IMR-90 (cell line): ENCODE data around the gene SEMA3C. TPM values are rescaled to one million over a fixed set of nuclear protein-coding genes. Genes with fewer than 3 reads are reported as not detected.

Experiments
- ATAC-seq: fragments of 200-7000 bp; cut with Tn5 transposase; 2 replicates; pipeline ENCODE4 v1.9.1; 2020; ENCODE audit warnings: low read depth, mild to moderate bottlenecking, moderate library complexity
- BruUV-seq: library from RNA; stranded (reverse); fragments of 400-500 nt; replicated peaks from 2 replicates; lab custom pipeline; 2021; lab: Mats Ljungman, UMichigan
- CTCF ChIA-PET: fragments of 300-600 bp; formaldehyde crosslinking; extraction: SDS; loops from one replicate; lab custom pipeline; 2021; ENCODE audit warnings: antibody characterized with exemption; lab: Yijun Ruan, JAX
- POLR2A ChIA-PET: fragments of 300-600 bp; sonication (Branson Sonifier 250); formaldehyde crosslinking; loops from one replicate; lab custom pipeline; 2022; ENCODE audit warnings: antibody characterized with exemption; ENCODE audit not compliant: unreplicated experiment; lab: Charles Lee
- DNase-seq: peaks from one replicate; pipeline ENCODE4 v3.0.0; 2013
- H2AFZ ChIP-seq: replicated peaks from 2 replicates; pipeline ENCODE3; 2013; ENCODE audit warnings: low read length, mild to moderate bottlenecking; ENCODE audit not compliant: poor library complexity
- H2AK5ac ChIP-seq: 2 replicates; pipeline ENCODE4 v1.6.1; 2013; ENCODE audit warnings: low read depth, low read length, inconsistent platforms
- H2AK9ac ChIP-seq: replicated peaks from 2 replicates; pipeline ENCODE3; 2013; ENCODE audit warnings: mild to moderate bottlenecking, low read depth, low read length, moderate library complexity; ENCODE audit not compliant: poor library complexity
- H2BK120ac ChIP-seq: 2 replicates; pipeline ENCODE4 v1.6.1; 2013; ENCODE audit warnings: low read depth, low read length, inconsistent platforms
- H2BK15ac ChIP-seq: 3 replicates; pipeline ENCODE4 v1.6.1; 2013; ENCODE audit warnings: low read depth, low read length, inconsistent platforms
- H2BK20ac ChIP-seq: 2 replicates; pipeline ENCODE4 v1.6.1; 2013; ENCODE audit warnings: low read depth, mild to moderate bottlenecking, inconsistent platforms, low read length, moderate library complexity
- H2BK5ac ChIP-seq: 2 replicates; pipeline ENCODE4 v1.6.1; 2013; ENCODE audit warnings: mild to moderate bottlenecking, low read depth, low read length, inconsistent platforms; ENCODE audit not compliant: poor library complexity, severe bottlenecking
- H3K14ac ChIP-seq: replicated peaks from 2 replicates; pipeline ENCODE4 v1.6.1; 2013; ENCODE audit warnings: low read depth, low read length, inconsistent platforms
- H3K18ac ChIP-seq: 2 replicates; pipeline ENCODE4 v1.6.1; 2013; ENCODE audit warnings: low read depth, low read length, control low read depth
- H3K23ac ChIP-seq: 2 replicates; pipeline ENCODE4 v1.6.1; 2013; ENCODE audit warnings: low read depth, low read length, inconsistent platforms
- H3K27ac ChIP-seq: 2 replicates; pipeline ENCODE4 v1.5.1; 2013; ENCODE audit warnings: mild to moderate bottlenecking, control low read depth, low read length; ENCODE audit not compliant: insufficient read depth
- H3K27me3 ChIP-seq: 2 replicates; pipeline ENCODE4 v1.6.1; 2013; ENCODE audit warnings: low read length; ENCODE audit not compliant: control insufficient read depth, insufficient read depth
- H3K36me3 ChIP-seq: 2 replicates; pipeline ENCODE4 v1.6.1; 2013; ENCODE audit warnings: low read length, mixed read lengths; ENCODE audit not compliant: control insufficient read depth, insufficient read depth
- H3K4ac ChIP-seq: 2 replicates; pipeline ENCODE4 v1.6.1; 2013; ENCODE audit warnings: low read depth, low read length, inconsistent platforms
- H3K4me1 ChIP-seq: 2 replicates; pipeline ENCODE4 v1.6.1; 2013; ENCODE audit warnings: low read length, mixed read lengths; ENCODE audit not compliant: control insufficient read depth, insufficient read depth
- H3K4me2 ChIP-seq: 2 replicates; pipeline ENCODE4 v1.6.1; 2013; ENCODE audit warnings: low read depth, mild to moderate bottlenecking, control low read depth, low read length, moderate library complexity
- H3K4me3 ChIP-seq: 2 replicates; pipeline ENCODE4 v1.5.1; 2013; ENCODE audit warnings: low read depth, mild to moderate bottlenecking, control low read depth, low read length, moderate library complexity; ENCODE audit not compliant: insufficient read depth
- H3K56ac ChIP-seq: 2 replicates; pipeline ENCODE4 v1.6.1; 2013; ENCODE audit warnings: low read length, inconsistent platforms; ENCODE audit not compliant: insufficient read depth; ENCODE audit errors: extremely low read depth
- H3K79me1 ChIP-seq, 2 experiments: 2 replicates each; pipeline ENCODE4 v1.6.1; 2013; ENCODE audit warnings: low read length in 2 of 2, inconsistent platforms in 1 of 2, low read depth in 1 of 2
- H3K9ac ChIP-seq: 2 replicates; pipeline ENCODE4 v1.6.1; 2013; ENCODE audit warnings: low read depth, low read length, control low read depth
- H3K9me1 ChIP-seq: 2 replicates; pipeline ENCODE4 v1.6.1; 2013; ENCODE audit warnings: low read length, inconsistent platforms; ENCODE audit not compliant: insufficient read depth
- H3K9me3 ChIP-seq: 2 replicates; pipeline ENCODE4 v1.6.1; 2013; ENCODE audit warnings: low read length; ENCODE audit not compliant: control insufficient read depth, insufficient read depth
- H4K20me1 ChIP-seq: 2 replicates; pipeline ENCODE4 v1.6.1; 2013; ENCODE audit warnings: low read length, inconsistent platforms; ENCODE audit not compliant: insufficient read depth
- H4K5ac ChIP-seq: 2 replicates; pipeline ENCODE4 v1.6.1; 2013; ENCODE audit warnings: mild to moderate bottlenecking, low read depth, low read length, control low read depth
- H4K8ac ChIP-seq, 2 experiments: 2 replicates each; pipeline ENCODE4 v1.6.1; 2013; ENCODE audit warnings: low read depth in 2 of 2, low read length in 2 of 2, control low read depth in 1 of 2, inconsistent platforms in 1 of 2
- H4K91ac ChIP-seq: 2 replicates; pipeline ENCODE4 v1.6.1; 2013; ENCODE audit warnings: low read depth, low read length, inconsistent platforms; ENCODE audit not compliant: insufficient read depth
- BHLHE40 ChIP-seq: fragments of 150-350 bp; IDR thresholded peaks from 2 replicates; pipeline ENCODE4 v1.6.1; 2016; ENCODE audit warnings: mild to moderate bottlenecking, low read depth, low read length
- MAFK ChIP-seq: IDR thresholded peaks from 2 replicates; pipeline ENCODE4 v1.6.1; 2012; ENCODE audit warnings: low read depth, low read length, improper control_type of control experiment
- WGBS, 2 experiments: methylation state at CpG; one replicate each; pipeline versions ENCODE4 v1.1.5 to v1.1.7; 2013; ENCODE audit warnings: missing lambda C conversion rate in 2 of 2; ENCODE audit not compliant: insufficient read length in 1 of 2; ENCODE audit errors: extremely low coverage in 2 of 2; 5-methylcytosine and 5-hydroxymethylcytosine counted together
- dilution Hi-C: fragments of 300-500 bp; cut with HindIII; formaldehyde crosslinking; loops from one replicate; pipeline ENCODE4 v1.14.3; 2018; ENCODE audit warnings: low sequenced_read_pairs; ENCODE audit not compliant: unreplicated experiment
- in situ Hi-C: fragments of 300-500 bp; cut with MboI; formaldehyde crosslinking; loops from 3 replicates; pipeline ENCODE4 v1.14.3; 2019; ENCODE audit warnings: low sequenced_read_pairs, inconsistent platforms, mixed read lengths
- intact Hi-C: fragments of 100-400 bp; cut with micrococcal nuclease; formaldehyde crosslinking; loops from 2 replicates; pipeline ENCODE4 v1.10.0; 2022
- polyA plus RNA-seq, 3 experiments: library from polyadenylated mRNA; depleted of rRNA; stranded (reverse); fragments of >200 nt; gene quantifications; 2 replicates each; pipeline ENCODE4 v1.2.3, GENCODE V29; 2012; ENCODE audit warnings: low replicate concordance in 1 of 3
- total RNA-seq: library from RNA; depleted of rRNA; stranded (reverse); fragments of >200 nt; gene quantifications from 2 replicates; pipeline ENCODE4 v1.2.3, GENCODE V29; 2012

Gene SEMA3C
- total and polyA plus RNA-seq, 2 of the 4 experiments (the other 2 are of a cell fraction): 21.2 to 97.1 TPM

GRCh38 chr7:80889525-80889924, 29.3 kb downstream of the SEMA3C start:
- no peak overlapping the region for H4K91ac ChIP-seq
- TF ChIP-seq MAFK (peak; percentile 86), BHLHE40 (no peak)
- no peak overlapping the region for H2AK9ac ChIP-seq
- H2BK120ac ChIP-seq: no peak overlapping the region
- H2BK20ac ChIP-seq: no peak overlapping the region
- no peak overlapping the region for H3K4ac ChIP-seq
- no peak overlapping the region for H3K18ac ChIP-seq
- no peak overlapping the region for H3K56ac ChIP-seq
- H3K4me2 ChIP-seq: no peak overlapping the region
- peaks cover 5% of the 10 kb centered on the region for H3K9me1 ChIP-seq
- H4K8ac ChIP-seq: no peak overlapping the region
- POLR2A ChIA-PET: no interaction called here
- H2AFZ ChIP-seq: no peak overlapping the region
- intact Hi-C loops (no loop called here), dilution Hi-C loops (no loop called here), in situ Hi-C loops (no loop called here)
- H4K5ac ChIP-seq: no peak overlapping the region
- no peak for DNase-seq
- BruUV-seq: no TSS peak
- no peak overlapping the region for H3K14ac ChIP-seq
- H3K79me1 ChIP-seq: peaks cover 11 to 13% of the 10 kb centered on the region in 2 experiments; a peak in 3 of 4 replicates
- no peak overlapping the region for H3K9ac ChIP-seq
- CTCF ChIA-PET: no interaction called here
- peaks cover 2% of the 10 kb centered on the region; the same call in 1 of the 2 replicates for H3K36me3 ChIP-seq
- H3K4me1 ChIP-seq: peaks cover 10% of the 10 kb centered on the region
- H2AK5ac ChIP-seq: no peak overlapping the region
- no peak for ATAC-seq
- no peak overlapping the region for H2BK5ac ChIP-seq
- no peaks in the 10 kb centered on the region for H3K27me3 ChIP-seq
- no peak overlapping the region for H2BK15ac ChIP-seq
- no CpG with 5 or more reads among the region's 1 CpG for WGBS, 2 experiments
- H3K23ac ChIP-seq: no peak overlapping the region
- no peaks in the 10 kb centered on the region for H4K20me1 ChIP-seq
- H3K9me3 ChIP-seq: no peaks in the 10 kb centered on the region
- H3K4me3 ChIP-seq: no peak overlapping the region
- no peak overlapping the region for H3K27ac ChIP-seq
